HG03159 (cell line): ENCODE results near the gene SMCR8.
"Not testable (repeated sequence)": the region's sequence is repeated elsewhere in the genome, so short reads cannot be mapped to it uniquely, and the experiment has no call there.

Source experiments
- ATAC-seq: cut with Tn5 transposase; IDR thresholded peaks from one replicate; pipeline ENCODE4 v1.9.1; 2021; ENCODE audit warnings: mild to moderate bottlenecking, moderate library complexity; ENCODE audit not compliant: unreplicated experiment

Gene SMCR8

DNA sequence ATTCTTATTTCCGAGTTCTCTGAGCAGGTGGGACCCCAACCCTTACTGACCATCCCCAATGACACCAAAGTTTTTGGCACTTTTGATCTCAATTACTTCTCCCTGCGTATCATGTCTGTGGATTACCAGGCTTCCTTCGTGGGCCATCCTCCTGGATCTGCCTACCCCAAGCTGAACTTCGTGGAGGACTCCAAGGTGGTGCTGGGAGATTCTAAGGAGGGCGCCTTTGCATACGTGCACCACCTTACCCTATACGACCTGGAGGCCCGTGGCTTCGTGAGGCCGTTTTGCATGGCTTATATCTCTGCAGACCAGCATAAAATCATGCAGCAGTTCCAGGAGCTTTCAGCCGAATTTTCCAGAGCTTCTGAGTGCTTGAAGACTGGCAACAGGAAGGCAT, 868 bp downstream of the SMCR8 start:
- ATAC-seq: no peak

DNA sequence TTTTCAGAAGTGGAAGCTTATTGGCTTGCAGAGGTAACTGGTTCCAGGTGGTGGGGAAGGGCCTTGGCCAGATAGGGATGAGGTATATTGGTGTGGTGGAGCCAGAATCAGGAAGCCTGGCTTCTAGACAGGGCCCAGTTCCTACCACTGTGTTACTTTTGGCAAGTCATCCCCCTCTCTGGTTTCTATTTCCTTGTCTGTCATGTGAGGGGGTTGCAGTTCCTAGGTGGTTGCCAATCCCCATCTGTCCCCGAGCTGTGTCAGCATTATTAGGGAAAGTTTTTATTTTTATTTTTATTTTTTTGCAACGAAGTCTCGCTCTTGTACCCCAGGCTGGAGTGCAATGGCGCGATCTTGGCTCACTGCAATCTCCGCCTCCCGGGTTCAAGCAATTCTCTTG, 3.0 kb downstream of the SMCR8 start:
- ATAC-seq: no peak

GRCh38 chr17:18318771-18319450, 3.8 kb downstream of the SMCR8 start:
- ATAC-seq: no peak

GRCh38 chr17:18319604-18320256, 4.6 kb downstream of the SMCR8 start:
- ATAC-seq: no peak

GRCh38 chr17:18320301-18320700, 5.2 kb downstream of the SMCR8 start:
- no peak for ATAC-seq

GRCh38 chr17:18321309-18321708, 6.2 kb downstream of the SMCR8 start:
- ATAC-seq: no peak

GRCh38 chr17:18322522-18322921, 7.4 kb downstream of the SMCR8 start:
- no peak for ATAC-seq

GRCh38 chr17:18323007-18323406, 7.9 kb downstream of the SMCR8 start:
- ATAC-seq: no peak

DNA sequence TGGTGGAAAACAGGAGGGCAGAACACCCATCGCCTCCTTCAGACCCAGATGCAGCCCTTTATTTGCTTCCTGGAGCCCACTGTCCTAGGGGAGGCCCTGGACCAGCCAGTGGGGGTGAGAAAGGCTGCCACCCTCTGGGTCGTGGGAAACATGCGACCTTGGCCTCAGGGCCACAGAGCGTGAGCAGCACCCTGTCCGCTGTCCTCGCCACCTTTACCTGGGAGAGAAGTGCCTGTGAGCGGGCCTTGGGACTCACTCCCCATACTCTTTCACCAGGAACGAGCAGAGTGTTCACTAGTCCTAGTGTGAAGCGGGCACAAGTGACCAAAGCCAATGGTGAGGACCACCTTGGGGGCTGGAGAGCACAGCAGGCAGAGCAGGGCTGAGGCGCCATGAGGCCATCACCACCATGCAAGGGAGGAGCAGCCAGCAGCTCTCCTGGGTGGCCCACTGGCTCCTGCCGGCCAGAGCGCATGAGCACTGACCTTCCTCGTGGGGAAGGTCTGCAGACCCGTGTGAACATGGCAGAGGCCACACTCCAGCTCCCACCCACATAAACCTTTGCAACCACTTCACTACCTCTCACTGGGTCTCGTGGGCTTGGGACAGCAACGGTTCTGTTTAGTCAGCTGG, 8.5 kb downstream of the SMCR8 start:
- ATAC-seq: no peak

DNA sequence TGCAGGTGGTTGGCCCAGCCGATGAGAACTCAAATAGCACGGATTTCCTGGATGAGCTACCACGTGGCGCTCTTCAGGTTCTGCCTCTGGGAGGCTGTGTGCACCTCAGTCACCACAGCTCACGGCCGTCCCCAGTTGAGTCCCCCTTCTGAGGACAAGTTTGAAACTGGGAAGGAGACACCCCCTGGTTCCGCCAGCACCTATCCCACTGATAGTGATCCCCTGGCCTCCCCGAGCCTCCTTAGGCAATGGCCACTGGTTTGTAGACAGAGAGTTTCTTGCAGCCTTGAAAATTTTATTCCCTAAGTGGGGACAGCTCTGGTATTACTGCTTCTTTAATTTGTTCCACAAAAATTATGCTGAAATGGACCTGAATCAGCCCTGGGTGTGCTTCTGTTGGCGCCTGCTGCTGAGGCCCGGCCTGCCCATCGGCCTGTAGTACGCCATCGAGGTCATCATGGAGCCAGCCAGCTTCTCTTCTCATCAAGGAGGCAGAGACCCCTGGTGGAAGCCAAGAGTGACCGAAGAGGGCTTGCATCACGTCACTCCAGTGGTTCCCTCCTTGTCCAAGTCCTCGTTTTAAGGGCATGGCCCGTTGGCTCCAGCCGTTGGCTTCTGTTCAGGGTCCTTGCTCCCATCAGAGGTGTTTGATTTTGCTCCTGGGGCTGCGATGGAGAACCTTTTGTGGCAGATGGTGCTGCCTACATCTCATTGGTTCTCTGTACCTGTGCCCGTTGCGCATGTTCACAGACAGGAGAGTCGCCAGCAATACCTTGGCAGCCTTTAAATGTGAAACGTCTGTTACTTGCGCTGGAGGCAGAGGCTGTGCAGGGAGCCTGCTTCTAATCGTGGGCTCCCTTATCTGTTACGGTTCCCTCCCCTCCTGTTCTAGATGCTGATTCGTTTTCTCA, 9.3 kb downstream of the SMCR8 start:
- no peak for ATAC-seq

- ATAC-seq: no peak
Observed at GRCh38 chr17:18326039-18326438, 10.9 kb downstream of the SMCR8 start.

DNA sequence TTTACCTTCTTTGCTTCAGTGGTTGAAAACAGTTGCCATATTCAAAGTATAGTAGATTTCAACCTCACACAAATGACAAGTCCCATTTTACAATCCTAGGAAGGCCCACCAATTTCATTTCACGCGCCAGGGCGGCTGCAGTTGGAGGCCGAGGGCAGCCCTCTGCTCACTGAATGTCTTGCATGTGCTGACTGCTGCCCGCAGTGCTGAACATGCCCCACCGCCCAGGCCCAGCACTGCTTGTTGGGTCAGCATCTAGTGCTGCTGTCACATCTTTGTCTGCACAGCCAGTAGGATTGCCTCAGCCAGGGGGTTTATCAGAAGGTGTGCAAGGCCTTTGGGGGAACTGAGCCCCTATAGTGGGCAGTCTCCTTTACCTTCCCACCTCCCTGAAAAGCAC, 11.5 kb downstream of the SMCR8 start:
- no peak for ATAC-seq

DNA sequence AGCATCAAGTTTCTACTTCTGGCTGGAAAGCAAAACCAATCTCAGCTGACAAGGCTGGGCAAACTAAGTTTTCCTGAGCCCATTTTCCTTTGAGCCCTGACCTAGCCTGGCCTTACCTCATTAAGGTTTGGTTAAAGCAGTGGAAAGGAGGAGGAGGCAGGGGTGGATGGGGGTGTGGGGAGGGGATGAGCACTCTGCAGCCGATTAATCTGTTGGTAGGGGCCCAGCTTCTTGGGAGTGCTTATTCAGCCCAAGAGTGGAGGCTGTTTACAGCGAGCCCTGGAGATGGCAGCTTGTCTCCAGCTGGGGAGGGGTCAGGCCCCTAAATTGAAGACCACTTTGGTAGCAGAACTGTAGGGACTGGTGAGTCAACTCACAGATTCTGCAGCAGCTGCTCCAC, 12.0 kb downstream of the SMCR8 start:
- ATAC-seq: no peak

GRCh38 chr17:18327556-18327955, 12.5 kb downstream of the SMCR8 start:
- no peak for ATAC-seq

DNA sequence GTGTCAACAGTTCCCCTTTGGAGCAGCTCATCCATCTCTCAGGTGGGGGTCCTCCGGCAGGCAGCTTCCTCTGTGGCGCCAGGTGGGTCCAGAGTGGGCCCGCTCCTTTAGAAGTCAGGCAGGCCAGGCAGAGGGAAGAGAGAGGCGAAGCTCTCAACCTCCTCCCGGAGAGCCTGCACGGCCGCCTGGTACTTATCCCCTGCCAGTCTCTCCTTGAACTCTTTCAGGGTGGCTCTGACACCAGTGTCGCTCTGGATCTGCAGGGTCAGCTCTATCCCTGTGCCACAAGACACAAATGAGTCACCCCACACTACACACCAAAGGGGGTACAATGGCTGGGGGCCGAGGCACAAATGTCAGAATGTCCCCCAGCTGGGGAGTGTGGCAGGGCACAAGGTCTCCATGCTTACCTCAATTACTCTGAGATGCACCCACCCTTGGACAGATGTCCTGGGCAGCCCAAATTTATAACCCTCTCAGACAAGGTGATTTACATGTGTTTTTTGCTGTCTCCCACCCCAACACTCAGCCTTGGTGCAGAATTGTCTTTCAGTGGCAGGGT, 13.6 kb downstream of the SMCR8 start:
- ATAC-seq: no peak

DNA sequence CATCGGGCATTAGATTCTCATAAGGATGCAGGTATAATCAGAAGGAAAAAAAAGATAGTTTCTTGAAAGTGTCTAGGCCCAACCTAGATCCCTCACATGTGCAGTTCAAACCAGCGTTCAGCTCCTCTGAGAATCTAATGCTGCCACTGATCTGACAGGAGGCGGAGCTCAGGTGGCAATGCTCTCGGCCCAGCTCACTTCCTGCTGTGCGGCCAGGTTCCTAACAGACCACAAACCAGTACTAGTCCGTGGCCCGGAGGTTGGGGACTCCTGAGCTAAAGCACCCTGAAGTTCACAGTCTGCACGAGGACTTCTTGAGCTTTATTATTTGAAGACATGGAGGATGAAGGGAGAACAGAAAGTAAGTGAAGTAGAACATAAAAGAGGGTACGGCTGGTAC, 16.8 kb downstream of the SMCR8 start:
- ATAC-seq: no peak

DNA sequence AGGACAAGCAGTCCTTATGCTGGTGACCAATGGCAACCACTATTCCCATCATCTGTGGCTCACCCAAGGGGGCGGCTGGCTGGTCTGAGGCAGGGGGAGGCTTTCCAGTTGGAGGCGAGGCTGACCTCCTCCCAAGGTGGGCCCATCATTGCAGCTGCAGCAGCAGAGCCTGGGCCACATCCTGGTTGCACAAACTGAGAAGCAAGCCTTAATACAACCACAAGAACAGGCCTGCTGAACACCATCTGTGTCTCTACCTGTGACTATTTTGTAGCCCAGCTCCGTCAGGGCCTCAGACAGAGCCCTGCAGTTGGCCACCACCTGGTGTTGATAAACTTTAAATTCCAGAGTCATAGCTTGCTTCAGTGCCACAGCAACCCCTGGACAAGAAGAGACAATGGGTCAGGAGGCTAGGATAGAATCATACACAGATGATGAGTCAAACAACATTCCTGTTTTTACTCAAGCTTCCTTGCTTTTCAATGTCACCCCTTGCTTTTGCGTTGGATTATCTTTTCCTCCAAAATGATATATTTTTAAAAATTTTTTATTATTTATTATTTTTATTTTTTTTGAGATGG, 17.9 kb downstream of the SMCR8 start:
- ATAC-seq: no peak

GRCh38 chr17:18338158-18338557, 23.1 kb downstream of the SMCR8 start:
- not testable (repeated sequence) for ATAC-seq

GRCh38 chr17:18339933-18340332, 24.8 kb downstream of the SMCR8 start:
- ATAC-seq: no peak

GRCh38 chr17:18344021-18344420, 28.9 kb downstream of the SMCR8 start:
- no peak for ATAC-seq

DNA sequence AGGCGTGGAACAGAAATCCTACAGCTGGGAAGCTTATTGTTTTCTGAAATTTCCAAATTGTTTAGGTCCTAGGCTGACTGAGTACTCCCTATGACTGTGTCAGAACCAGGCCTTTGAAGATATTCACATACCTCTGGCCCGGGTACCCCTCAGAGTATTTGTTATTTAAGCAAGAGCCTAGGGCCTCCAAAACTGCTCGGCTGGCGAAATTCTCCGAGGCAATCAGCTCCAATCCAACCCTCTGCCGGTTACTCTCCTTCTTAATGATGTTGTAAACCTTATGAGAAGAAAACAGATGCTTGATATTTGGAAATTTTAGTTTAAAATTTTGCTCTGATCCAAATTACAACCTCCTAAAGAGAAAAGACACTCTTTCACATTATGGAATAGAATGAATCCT, 38.4 kb downstream of the SMCR8 start:
- ATAC-seq: no peak
